ENCODE data around the gene PLEKHA1. TPM values are rescaled to one million over a fixed set of nuclear protein-coding genes. Genes with fewer than 3 reads are reported as not detected.

Gene PLEKHA1
- total and polyA plus RNA-seq, 2 donors (not counting 1 experiment from before 2014, with no cell fraction given): 9.0 to 34.0 TPM

GRCh38 chr10:122344741-122345258 is 29.7 kb upstream of the PLEKHA1 start:
- Mint-ChIP-seq H3K4me1 (peaks cover 22% of the 10 kb centered on the region), H3K27me3 (peaks cover 16% of the 10 kb centered on the region), H3K4me3 (no peak overlapping the region), H3K9me3 (ENCODE audit: insufficient read depth) (no peaks in the 10 kb centered on the region), H3K27ac (no peak overlapping the region)
- Histone ChIP-seq H3K4me1 (ENCODE audit: control insufficient read depth in 2 of 2, insufficient read depth in 2 of 2, low read length in 2 of 2) (peaks cover 20 to 22% of the 10 kb centered on the region in 2 donors), H2AFZ (ENCODE audit: insufficient read depth, low read depth, low read length, poor library complexity, severe bottlenecking) (no peak overlapping the region), H3K79me2 (ENCODE audit: control insufficient read depth, insufficient read depth, low read length) (no peaks in the 10 kb centered on the region), H3K9me3 (ENCODE audit: control extremely low read depth in 1 of 3, control insufficient read depth in 2 of 3, insufficient read depth in 1 of 3, low read length in 2 of 3) (peaks cover 0 to 2% (median 0%) of the 10 kb centered on the region in 3 donors), H3K4me3 (ENCODE audit: control extremely low read depth in 1 of 5, extremely low read depth in 1 of 5, insufficient read depth in 1 of 5, low read depth in 2 of 5, low read length in 4 of 5) (no peak overlapping the region), H3K27ac (ENCODE audit: low read length in 2 of 2) (no peak overlapping the region), H3K36me3 (replicated peaks in 1 of 2; ENCODE audit: control extremely low read depth in 1 of 2, control insufficient read depth in 1 of 2, extremely low read depth in 1 of 2, insufficient read depth in 2 of 2, low read length in 1 of 2) (no peaks in the 10 kb centered on the region), H3K27me3 (replicated peaks in 1 of 4; ENCODE audit: control extremely low read depth in 1 of 4, control insufficient read depth in 3 of 4, insufficient read depth in 4 of 4, low read length in 3 of 4) (peaks cover 0 to 3% (median 1%) of the 10 kb centered on the region in 4 experiments), H3K9ac (ENCODE audit: low read length) (no peak overlapping the region), H3K4me2 (replicated peaks; ENCODE audit: low read depth, low read length, poor library complexity, severe bottlenecking) (no peak overlapping the region), H4K20me1 (ENCODE audit: control insufficient read depth, insufficient read depth, low read length, poor library complexity, severe bottlenecking) (no peaks in the 10 kb centered on the region)
- 96% methylated on average over 7 of the region's 9 CpGs for WGBS (ENCODE audit: insufficient coverage)
- DNase-seq: no peak
- intact Hi-C loops (cut with micrococcal nuclease): loop anchor here (10.0 kb wide), 1 partner anchor 1210 kb away; no protein-coding TSS in a partner anchor
- no peak for TF ChIP-seq EZH2 (IDR thresholded peaks at IDR 0.05; ENCODE audit: borderline replicate concordance, insufficient read depth, low read depth, low read length, poor library complexity, severe bottlenecking)
- TF ChIP-seq CTCF (IDR thresholded peaks at IDR 0.05): no peak
- no peak for ATAC-seq (ENCODE audit: low read depth)
- ChIA-PET POLR2A (interaction anchor here (0.6 kb wide), 1 partner anchor 24 kb away, joined by 10 read pairs; no protein-coding TSS in a partner anchor), CTCF (interaction anchor here (0.9 to 4.3 kb wide), 10 partner anchors 11 to 221 kb away, joined by 3 to 114 read pairs (median 4); partner anchors contain the start of gene PLEKHA1)

GRCh38 chr10:122346326-122346950 is 28.1 kb upstream of the PLEKHA1 start:
- Histone ChIP-seq H3K27ac (ENCODE audit: low read length in 2 of 2) (no peak overlapping the region), H4K20me1 (ENCODE audit: control insufficient read depth, insufficient read depth, low read length, poor library complexity, severe bottlenecking) (no peaks in the 10 kb centered on the region), H3K36me3 (replicated peaks in 1 of 2; ENCODE audit: control extremely low read depth in 1 of 2, control insufficient read depth in 1 of 2, extremely low read depth in 1 of 2, insufficient read depth in 2 of 2, low read length in 1 of 2) (no peaks in the 10 kb centered on the region), H3K9ac (ENCODE audit: low read length) (no peak overlapping the region), H2AFZ (ENCODE audit: insufficient read depth, low read depth, low read length, poor library complexity, severe bottlenecking) (no peak overlapping the region), H3K9me3 (ENCODE audit: control extremely low read depth in 1 of 3, control insufficient read depth in 2 of 3, insufficient read depth in 1 of 3, low read length in 2 of 3) (peaks cover 0 to 10% (median 0%) of the 10 kb centered on the region in 3 donors), H3K4me1 (ENCODE audit: control insufficient read depth in 2 of 2, insufficient read depth in 2 of 2, low read length in 2 of 2) (peaks cover 20 to 22% of the 10 kb centered on the region in 2 donors), H3K27me3 (replicated peaks in 1 of 4; ENCODE audit: control extremely low read depth in 1 of 4, control insufficient read depth in 3 of 4, insufficient read depth in 4 of 4, low read length in 3 of 4) (peaks cover 0 to 6% (median 1%) of the 10 kb centered on the region in 4 experiments), H3K4me3 (ENCODE audit: control extremely low read depth in 1 of 5, extremely low read depth in 1 of 5, insufficient read depth in 1 of 5, low read depth in 2 of 5, low read length in 4 of 5) (no peak overlapping the region), H3K4me2 (replicated peaks; ENCODE audit: low read depth, low read length, poor library complexity, severe bottlenecking) (no peak overlapping the region), H3K79me2 (ENCODE audit: control insufficient read depth, insufficient read depth, low read length) (no peaks in the 10 kb centered on the region)
- POLR2A ChIA-PET: no interaction called here
- no peak for DNase-seq
- no peak for ATAC-seq (ENCODE audit: low read depth)
- CTCF ChIA-PET: interaction anchor here (1.4 to 2.1 kb wide), 3 partner anchors 47 to 89 kb away, joined by 3 to 6 read pairs (median 6); no protein-coding TSS in a partner anchor
- peaks cover 21% of the 10 kb centered on the region for H3K27me3 Mint-ChIP-seq
- no peak overlapping the region for H3K27ac Mint-ChIP-seq
- H3K4me3 Mint-ChIP-seq: no peak overlapping the region
- WGBS (ENCODE audit: insufficient coverage): 83% methylated on average over 2 of the region's 4 CpGs
- H3K4me1 Mint-ChIP-seq: peaks cover 22% of the 10 kb centered on the region
- intact Hi-C loops (cut with micrococcal nuclease): loop anchor here (10.0 kb wide), 1 partner anchor 1208 kb away; no protein-coding TSS in a partner anchor
- TF ChIP-seq CTCF (IDR thresholded peaks at IDR 0.05): no peak
- TF ChIP-seq EZH2 (IDR thresholded peaks at IDR 0.05; ENCODE audit: borderline replicate concordance, insufficient read depth, low read depth, low read length, poor library complexity, severe bottlenecking): no peak
- H3K9me3 Mint-ChIP-seq (ENCODE audit: insufficient read depth): no peaks in the 10 kb centered on the region

Data from B cell (primary cell).